GM21515 (cell line): Measurements from ENCODE around the gene ABCF3.
"Not testable (repeated sequence)": the region's sequence is repeated elsewhere in the genome, so short reads cannot be mapped to it uniquely, and the experiment has no call there.

ENCODE experiments used
- ATAC-seq: cut with Tn5 transposase; IDR thresholded peaks from one replicate; pipeline ENCODE4 v1.9.1; 2021; ENCODE audit not compliant: unreplicated experiment

ABCF3 gene

GRCh38 chr3:184186184-184186901 lies at the start of gene ABCF3:
Gene ABCF3, plus strand, starts transcription at chr3:184186199. Its CDS starts 9 bp downstream, at chr3:184186208.
- ATAC-seq = peak; percentile 22

DNA sequence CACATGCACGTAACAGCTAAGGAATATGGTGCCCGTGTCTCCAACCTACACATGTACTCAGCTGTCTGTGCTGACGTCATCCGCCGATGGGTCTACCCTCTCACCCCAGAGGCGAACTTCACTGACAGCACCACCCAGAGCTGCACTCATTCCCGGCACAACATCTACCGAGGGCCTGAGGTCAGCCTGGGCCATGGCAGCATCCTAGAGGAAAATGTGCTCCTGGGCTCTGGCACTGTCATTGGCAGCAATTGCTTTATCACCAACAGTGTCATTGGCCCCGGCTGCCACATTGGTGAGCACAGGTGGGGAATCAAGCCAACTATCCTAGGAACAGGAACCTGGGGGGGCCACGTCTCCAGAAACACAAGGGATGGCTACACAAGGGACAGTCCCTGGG lies 45.6 kb upstream of the ABCF3 start:
- ATAC-seq = no peak

DNA sequence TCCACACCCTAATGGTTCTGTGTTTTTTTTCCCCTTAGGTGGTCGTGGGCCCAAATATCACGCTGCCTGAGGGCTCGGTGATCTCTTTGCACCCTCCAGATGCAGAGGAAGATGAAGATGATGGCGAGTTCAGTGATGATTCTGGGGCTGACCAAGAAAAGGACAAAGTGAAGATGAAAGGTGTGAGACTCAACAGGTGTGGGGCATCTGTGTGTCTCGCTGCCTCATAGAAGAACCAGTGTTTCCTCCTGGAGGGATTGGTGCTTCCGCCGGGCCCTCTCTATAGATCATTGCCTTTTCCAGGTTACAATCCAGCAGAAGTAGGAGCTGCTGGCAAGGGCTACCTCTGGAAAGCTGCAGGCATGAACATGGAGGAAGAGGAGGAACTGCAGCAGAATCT lies 43.8 kb upstream of the ABCF3 start:
- ATAC-seq = no peak

DNA sequence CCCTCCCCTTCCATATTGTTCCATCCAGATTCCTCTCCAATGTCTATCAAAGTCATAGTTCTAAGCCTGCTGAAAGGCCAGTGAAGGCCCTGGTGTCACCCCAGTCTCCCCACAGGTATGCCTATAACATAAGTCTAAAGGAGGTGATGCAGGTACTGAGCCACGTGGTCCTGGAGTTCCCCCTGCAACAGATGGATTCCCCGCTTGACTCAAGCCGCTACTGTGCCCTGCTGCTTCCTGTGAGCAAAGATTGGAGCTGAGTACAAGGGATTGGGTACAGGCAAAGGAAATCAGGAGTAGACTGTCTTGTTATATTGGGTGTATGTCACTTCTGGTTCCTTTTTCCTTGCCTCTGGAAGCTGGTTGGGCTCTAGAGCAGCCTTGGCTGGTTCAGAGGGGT lies 42.7 kb upstream of the ABCF3 start:
- ATAC-seq = no peak

DNA sequence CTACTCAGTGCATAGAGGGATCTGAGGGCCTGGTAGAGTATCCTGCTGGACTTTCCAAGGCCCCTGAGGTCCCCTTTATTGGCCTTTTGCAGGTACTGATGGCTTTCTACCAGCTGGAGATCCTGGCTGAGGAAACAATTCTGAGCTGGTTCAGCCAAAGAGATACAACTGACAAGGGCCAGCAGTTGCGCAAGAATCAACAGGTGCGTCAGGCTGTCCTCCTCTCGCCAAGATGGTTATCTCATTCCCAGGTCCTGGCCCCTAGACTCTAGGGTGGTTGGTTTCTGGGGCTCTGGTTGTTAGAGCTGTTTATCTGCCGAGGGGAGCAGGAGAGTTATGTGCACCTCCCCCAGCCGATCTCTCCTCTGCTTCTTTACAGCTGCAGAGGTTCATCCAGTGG lies 41.5 kb upstream of the ABCF3 start:
- no peak for ATAC-seq

DNA sequence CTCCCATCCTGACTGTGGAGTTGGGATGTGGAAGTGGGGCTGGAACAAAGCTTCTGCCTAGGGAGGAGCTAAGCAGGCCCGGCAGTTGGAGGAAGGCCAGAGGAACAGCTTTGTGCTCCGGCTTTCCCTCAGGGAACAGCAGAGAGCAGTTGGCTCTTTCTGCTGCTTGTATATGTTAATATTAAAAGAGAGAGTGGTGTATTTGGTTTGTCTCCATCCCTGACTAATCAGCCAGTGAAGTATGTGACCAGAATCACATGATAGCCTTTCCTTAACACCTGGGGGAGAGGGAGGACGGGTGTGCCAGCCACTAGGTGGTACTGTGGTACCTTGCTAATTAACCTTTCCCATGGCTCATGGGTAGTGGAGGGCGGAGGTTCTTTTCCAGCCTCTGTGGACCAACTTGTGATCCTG lies 40.9 kb upstream of the ABCF3 start:
- ATAC-seq = no peak

GRCh38 chr3:184145751-184146270 lies 40.2 kb upstream of the ABCF3 start:
- no peak for ATAC-seq

DNA sequence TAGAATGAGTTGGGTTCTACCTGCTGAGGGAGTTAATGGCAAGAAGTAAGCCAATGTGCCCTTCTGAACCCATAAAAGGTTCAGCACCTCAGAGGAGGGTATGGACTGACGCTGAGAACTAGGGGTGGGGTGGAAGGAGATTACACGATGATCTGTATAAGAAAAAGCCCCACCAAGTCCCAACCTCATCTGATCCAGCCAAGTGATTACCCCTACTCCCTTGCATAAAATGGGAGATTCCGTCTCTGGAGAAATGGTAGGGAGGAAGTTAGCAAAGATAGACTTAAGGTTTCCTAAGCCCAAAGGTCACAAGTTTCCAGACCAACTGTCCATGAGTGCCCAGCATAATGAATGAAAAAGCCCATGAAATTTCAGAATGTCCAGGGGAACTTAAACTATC lies 37.9 kb upstream of the ABCF3 start:
- no peak for ATAC-seq

- no peak for ATAC-seq
These were observed 36.9 kb upstream of the ABCF3 start for GRCh38 chr3:184149123-184149522.

- not testable (repeated sequence) for ATAC-seq
These were observed 36.2 kb upstream of the ABCF3 start for GRCh38 chr3:184149770-184150169.

DNA sequence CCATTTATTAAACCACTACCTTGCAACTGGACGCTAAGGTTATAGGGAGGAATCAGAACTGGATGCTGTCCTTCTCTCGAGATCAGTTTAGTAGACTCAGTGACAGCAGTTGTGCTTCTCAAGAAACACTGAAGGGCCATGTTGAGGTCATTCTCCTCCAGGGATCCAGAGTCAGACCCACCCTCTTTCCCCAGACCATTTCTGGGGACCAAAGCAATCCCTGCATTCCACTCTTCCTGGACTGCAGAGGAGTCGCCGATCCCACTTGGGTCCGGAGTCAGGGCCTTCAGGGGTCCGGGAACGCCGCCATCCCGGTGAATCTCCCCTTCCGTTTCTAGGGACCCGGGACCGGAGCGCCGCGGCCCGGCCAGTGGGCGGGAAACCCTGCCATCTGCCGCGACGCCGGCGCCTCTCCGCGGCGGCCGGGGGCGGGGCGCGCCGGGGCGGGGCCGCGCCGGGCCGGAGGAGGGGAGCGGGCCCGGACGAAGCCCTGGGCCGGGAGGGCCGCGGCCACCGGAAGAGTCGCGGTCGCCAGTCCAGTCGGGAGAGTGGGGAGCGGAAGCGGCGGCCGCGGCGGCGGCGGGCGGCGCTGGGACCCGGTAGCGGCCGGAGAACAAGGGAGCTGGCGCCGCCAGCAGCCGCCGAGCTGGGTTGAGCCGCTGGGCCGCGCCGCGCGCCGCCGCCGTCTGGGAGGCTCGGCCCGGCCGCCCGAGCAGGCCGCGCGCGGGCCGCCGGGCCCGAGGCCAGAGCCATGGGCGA lies 30.9 kb upstream of the ABCF3 start, which contains the start of gene DVL3:
TSS of gene DVL3 (plus strand) at position 493 of the 759 bp plus-strand sequence. CDS start at position 752, 259 bp downstream.
- ATAC-seq = peak; percentile 78

DNA sequence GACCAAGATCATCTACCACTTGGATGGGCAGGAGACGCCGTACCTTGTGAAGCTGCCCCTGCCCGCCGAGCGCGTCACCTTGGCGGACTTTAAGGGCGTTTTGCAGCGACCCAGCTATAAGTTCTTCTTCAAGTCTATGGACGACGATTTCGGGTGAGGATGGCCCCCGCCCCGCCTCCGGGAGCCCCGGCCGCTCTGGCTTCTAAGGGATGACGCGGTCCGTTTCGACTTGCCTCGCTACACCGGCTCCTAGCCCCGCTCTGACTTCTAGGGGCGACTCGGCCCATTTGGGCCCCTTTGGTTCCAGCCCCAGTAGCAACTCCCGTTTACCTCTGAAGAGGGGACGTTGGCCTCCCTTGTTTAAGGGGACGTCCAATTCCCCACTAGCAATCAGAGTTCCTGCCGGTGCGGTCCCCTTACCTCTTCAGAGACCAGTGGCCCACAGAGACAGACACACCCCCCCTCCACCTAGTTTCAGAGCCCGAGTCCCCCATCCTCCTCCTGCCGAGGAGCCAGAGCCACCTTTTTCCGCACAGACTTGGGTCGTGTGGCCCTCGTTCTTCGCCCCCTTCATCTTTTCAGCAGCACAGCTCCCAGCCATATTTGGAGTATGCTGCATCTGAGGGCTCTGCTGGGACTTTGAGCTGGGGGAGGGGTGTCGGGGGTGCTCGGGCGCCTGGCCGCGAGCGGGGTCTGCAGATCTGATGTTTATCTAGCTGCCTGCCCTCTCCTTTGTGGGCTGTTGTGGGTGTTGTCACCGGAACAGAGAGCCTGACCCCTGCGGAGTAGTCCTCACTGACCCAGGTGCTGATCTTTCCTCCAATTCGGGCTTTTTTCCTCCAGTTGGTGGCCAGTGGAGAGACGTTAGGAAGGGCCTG lies 30.1 kb upstream of the ABCF3 start:
- ATAC-seq = peak; percentile 18

DNA sequence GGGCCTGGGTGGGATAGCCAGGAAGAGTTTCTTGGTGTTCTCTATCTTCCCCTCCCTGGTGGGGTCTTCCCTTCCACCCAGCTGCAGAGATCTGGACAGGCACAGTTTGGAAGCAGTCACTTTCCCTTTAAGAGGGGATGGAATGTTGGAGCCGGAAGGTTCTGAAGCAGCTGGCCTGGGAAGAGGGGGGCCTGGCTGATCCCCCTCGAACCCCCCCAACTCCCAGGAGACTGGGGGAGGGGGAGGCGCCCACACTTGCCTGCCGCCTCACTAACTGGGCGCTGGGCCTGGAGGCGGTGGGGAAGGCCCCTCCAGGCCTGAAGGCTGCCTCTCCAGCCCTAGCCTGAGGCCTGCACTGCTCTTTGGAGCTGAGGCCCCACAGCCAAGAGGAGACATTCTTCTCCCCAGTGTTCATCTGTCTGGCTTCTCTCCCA lies 29.5 kb upstream of the ABCF3 start:
- ATAC-seq = no peak

DNA sequence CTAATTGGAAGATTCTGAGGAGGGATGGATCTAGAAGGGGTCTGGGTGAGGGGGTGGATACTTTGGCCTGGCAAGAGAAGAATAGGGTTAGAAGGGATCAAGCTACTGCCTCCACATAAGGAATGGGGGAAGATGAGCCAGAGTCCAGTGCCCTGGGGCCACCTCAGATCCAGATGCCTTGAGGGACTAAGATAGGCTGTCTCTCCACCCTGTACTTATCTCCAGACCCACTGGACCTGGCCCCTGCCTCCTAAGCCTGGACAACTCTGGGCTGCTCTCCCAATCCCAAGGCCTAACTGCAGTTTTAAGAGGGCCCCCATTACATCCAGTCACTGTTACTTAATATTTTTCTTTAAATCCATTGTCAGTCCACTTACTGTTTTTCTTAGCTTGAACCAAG lies 28.8 kb upstream of the ABCF3 start:
- ATAC-seq = no peak

DNA sequence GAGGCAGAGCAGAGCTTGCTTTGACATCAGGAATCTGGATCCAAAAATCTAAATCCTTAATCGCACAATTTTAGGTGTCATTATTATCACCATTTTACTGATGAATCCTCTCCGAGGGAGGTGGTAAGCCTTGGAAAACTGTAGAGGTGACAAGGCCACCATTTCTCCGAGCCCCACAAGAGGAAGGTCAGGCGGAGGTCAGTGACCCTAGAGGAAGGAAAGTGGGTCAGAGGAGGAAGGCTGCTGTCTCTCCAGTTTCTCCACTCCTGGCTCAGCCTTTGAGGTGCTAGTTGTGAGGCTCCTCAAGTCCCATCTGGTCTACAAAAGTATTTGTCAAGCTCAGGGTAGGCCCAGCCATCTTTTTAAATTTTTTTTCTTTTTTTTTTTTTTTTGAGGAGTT lies 27.6 kb upstream of the ABCF3 start:
- ATAC-seq = no peak

- ATAC-seq = no peak
These were observed 25.5 kb upstream of the ABCF3 start for GRCh38 chr3:184160456-184160855.

DNA sequence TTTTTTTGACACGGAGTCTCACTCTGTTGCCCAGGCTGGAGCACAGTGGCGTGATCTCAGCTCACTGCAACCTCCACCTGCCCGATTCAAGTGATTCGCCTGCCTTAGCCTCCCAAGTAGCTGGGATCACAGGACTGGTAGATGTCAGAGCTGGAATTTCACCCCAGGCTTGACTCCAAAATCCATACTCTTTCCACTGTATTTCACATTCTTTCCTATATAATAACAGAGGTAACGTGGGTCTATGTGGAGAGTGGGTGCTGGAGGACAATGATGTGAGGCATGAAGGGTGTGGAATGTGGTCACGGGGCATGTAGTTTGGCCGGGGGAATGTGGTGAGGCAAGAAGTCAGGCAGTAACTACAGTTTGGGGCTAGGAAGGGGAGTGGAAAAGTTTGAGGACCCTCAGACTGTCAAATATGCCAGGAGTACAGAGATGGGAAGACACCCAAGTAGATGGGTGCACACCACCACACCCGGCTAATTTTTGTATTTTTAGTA lies 23.4 kb upstream of the ABCF3 start:
- ATAC-seq = not testable (repeated sequence)

DNA sequence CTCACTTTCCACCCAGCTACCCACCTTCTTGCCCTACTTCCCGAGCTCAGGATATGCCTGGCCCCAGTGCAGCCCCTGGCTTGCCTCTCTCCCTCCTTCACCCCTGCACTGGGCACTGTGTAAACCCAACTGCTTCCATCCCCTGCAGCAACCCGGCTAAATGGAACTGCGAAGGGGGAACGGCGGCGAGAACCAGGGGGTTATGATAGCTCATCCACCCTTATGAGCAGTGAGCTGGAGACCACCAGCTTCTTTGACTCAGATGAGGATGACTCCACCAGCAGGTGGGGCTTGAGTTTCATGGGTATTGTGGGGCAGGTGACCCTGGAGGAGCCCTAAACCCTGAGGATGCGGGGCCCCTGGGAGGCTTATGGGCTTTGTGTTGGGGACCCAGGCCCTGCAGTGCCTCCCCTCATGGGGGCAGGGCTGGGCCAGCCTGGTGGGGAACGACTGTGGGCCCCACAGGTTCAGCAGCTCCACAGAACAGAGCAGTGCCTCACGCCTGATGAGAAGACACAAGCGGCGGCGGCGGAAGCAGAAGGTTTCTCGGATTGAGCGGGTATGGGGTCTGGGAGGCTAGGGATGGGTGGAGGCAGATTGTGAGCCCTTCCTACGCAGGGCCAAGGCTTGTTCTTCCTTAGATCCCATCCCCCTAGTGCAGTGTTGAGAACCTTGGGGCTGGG lies 21.2 kb upstream of the ABCF3 start:
- ATAC-seq = no peak

DNA sequence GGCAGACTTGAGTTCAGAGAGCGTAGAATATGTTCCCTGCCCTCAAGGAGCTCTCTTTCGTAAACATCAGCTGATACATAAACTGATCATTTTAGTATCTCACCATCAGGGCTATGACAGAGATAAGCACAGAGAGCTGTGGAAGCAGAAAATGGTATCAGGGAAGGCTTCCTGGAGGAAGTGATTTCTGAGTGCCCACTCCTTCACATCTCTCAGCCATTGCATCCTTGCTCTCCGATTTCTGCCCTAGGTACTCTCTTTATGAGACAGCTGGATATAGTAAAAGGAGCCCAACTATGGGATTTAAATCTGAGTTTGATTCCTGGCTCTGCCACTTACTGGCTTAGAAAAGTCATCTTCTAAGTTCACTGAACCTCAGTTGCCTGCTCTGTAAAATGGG lies 20.5 kb upstream of the ABCF3 start:
- no peak for ATAC-seq

GRCh38 chr3:184166671-184167070 lies 19.3 kb upstream of the ABCF3 start:
- ATAC-seq = no peak
